OCI-LY7 (cell line): Measurements from ENCODE around the gene UBE3C. TPM values are rescaled to one million over a fixed set of nuclear protein-coding genes. Genes with fewer than 3 reads are reported as not detected.

ENCODE experiments used
- BruUV-seq: library from RNA; stranded (reverse); fragments of 400-500 nt; replicated peaks from 2 replicates; lab custom pipeline; 2021; lab: Mats Ljungman, UMichigan
- CTCF ChIA-PET: fragments of 300-600 bp; sonication (Branson Sonifier 250); formaldehyde crosslinking; loops from one replicate; lab custom pipeline; 2022; ENCODE audit warnings: antibody characterized with exemption; ENCODE audit not compliant: unreplicated experiment; lab: Charles Lee
- POLR2A ChIA-PET: fragments of 300-600 bp; sonication (Branson Sonifier 250); formaldehyde crosslinking; loops from one replicate; lab custom pipeline; 2022; ENCODE audit warnings: antibody characterized with exemption; lab: Charles Lee
- DNase-seq: peaks from one replicate; pipeline ENCODE4 v3.0.0-alpha.2; 2015; ENCODE audit warnings: low spot score
- H2AFZ ChIP-seq: fragments of 200-600 bp; sonication (generic), shearing (Covaris generic); 2 replicates; pipeline ENCODE4 v1.6.1; 2014; ENCODE audit warnings: mild to moderate bottlenecking, antibody characterized with exemption, low read length, moderate library complexity
- H3K27ac ChIP-seq: fragments of 200-600 bp; sonication (generic); 2 replicates; pipeline ENCODE4 v1.5.1; 2014; ENCODE audit warnings: mixed run types, low read depth, mild to moderate bottlenecking, moderate library complexity, low read length, inconsistent platforms; ENCODE audit not compliant: poor library complexity, severe bottlenecking
- H3K36me3 ChIP-seq: fragments of 200-600 bp; sonication (generic); 2 replicates; pipeline ENCODE4 v1.6.1; 2014; ENCODE audit warnings: mild to moderate bottlenecking, antibody characterized with exemption, low read length, moderate library complexity, mixed read lengths; ENCODE audit not compliant: insufficient read depth
- H3K4me1 ChIP-seq: fragments of 200-600 bp; sonication (generic); 2 replicates; pipeline ENCODE4 v1.5.1; 2014; ENCODE audit warnings: mild to moderate bottlenecking, low read length; ENCODE audit not compliant: insufficient read depth, poor library complexity, severe bottlenecking
- H3K4me2 ChIP-seq: fragments of 200-600 bp; sonication (generic); 2 replicates; pipeline ENCODE4 v1.6.1; 2014; ENCODE audit warnings: mild to moderate bottlenecking, low read length
- H3K4me3 ChIP-seq: fragments of 200-600 bp; sonication (generic); 2 replicates; pipeline ENCODE4 v1.5.1; 2014; ENCODE audit warnings: mild to moderate bottlenecking, low read depth, low read length; ENCODE audit not compliant: poor library complexity, severe bottlenecking
- H3K79me2 ChIP-seq: fragments of 200-600 bp; sonication (generic); 2 replicates; pipeline ENCODE4 v1.6.1; 2016; ENCODE audit warnings: low read depth, mild to moderate bottlenecking, low read length, moderate library complexity, mixed read lengths; ENCODE audit not compliant: insufficient read depth
- H3K9me2 ChIP-seq: fragments of 200-600 bp; sonication (generic); 2 replicates; pipeline ENCODE4 v1.6.1; 2016; ENCODE audit warnings: mild to moderate bottlenecking, low read length, mixed read lengths; ENCODE audit not compliant: insufficient read depth
- H3K9me3 ChIP-seq: fragments of 200-600 bp; sonication (generic); 2 replicates; pipeline ENCODE4 v1.6.1; 2014; ENCODE audit warnings: mild to moderate bottlenecking, mixed run types, low read length, mixed read lengths
- H4K20me1 ChIP-seq: fragments of 200-600 bp; sonication (generic); 2 replicates; pipeline ENCODE4 v1.6.1; 2014; ENCODE audit warnings: mild to moderate bottlenecking, antibody characterized with exemption, low read length, moderate library complexity, mixed read lengths; ENCODE audit not compliant: insufficient read depth
- EZH2phosphoT487 ChIP-seq: fragments of 200-600 bp; sonication (generic); IDR thresholded peaks from 2 replicates; pipeline ENCODE4 v1.6.1; 2018; ENCODE audit warnings: low read depth, borderline replicate concordance, mild to moderate bottlenecking, mixed run types, antibody characterized with exemption, low read length, moderate library complexity, mixed read lengths
- intact Hi-C: fragments of 100-400 bp; cut with micrococcal nuclease; formaldehyde crosslinking; loops from one replicate; pipeline ENCODE4 v1.10.0; 2022; ENCODE audit not compliant: unreplicated experiment
- total RNA-seq, 2 experiments: library from RNA; depleted of rRNA in 1 of 2; stranded (reverse); fragments of >200 nt in 1 of 2; shearing (Covaris generic) in 1 of 2; gene quantifications; 2 replicates each; pipeline ENCODE4 v1.2.3, GENCODE V29; 2014 to 2022
- TF ChIP-seq, protein P1 (sequence below): fragments of 200-600 bp; sonication (generic); conservative IDR thresholded peaks from 2 replicates; pipeline ENCODE4 v1.5.1; 2014; ENCODE audit warnings: mild to moderate bottlenecking, antibody characterized with exemption, low read length, moderate library complexity, mixed read lengths

UBE3C gene
- total RNA-seq, 2 experiments from 2014 or later = 60.4 to 66.1 TPM

DNA sequence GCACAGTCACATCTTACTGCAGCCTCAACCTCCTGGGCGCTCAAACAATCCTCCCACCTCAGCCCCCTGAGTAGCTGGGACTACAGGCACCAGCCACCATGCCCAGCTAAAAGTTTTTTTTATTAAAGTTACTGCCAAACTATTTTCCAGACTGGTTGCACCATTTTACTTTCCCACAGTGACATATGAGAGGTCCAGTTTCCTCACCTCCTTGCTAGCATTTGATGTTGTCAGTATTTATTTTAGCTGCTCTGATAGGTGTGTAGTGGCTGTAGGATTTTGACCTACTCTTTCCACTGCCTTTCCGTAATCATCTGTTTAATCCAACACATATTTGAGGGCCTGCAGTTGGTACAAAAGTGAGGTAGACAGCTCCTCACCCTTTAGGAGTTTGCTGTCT, 5.4 kb upstream of the UBE3C start:
- TF ChIP-seq, protein P1, sequence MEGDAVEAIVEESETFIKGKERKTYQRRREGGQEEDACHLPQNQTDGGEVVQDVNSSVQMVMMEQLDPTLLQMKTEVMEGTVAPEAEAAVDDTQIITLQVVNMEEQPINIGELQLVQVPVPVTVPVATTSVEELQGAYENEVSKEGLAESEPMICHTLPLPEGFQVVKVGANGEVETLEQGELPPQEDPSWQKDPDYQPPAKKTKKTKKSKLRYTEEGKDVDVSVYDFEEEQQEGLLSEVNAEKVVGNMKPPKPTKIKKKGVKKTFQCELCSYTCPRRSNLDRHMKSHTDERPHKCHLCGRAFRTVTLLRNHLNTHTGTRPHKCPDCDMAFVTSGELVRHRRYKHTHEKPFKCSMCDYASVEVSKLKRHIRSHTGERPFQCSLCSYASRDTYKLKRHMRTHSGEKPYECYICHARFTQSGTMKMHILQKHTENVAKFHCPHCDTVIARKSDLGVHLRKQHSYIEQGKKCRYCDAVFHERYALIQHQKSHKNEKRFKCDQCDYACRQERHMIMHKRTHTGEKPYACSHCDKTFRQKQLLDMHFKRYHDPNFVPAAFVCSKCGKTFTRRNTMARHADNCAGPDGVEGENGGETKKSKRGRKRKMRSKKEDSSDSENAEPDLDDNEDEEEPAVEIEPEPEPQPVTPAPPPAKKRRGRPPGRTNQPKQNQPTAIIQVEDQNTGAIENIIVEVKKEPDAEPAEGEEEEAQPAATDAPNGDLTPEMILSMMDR = no peak
- no peak for TF ChIP-seq EZH2phosphoT487
- H3K27ac ChIP-seq = no peak overlapping the region
- no peaks in the 10 kb centered on the region for H4K20me1 ChIP-seq
- H3K4me2 ChIP-seq = no peak overlapping the region
- DNase-seq = no peak
- H3K9me2 ChIP-seq = no peaks in the 10 kb centered on the region
- H3K4me1 ChIP-seq = peaks cover 11% of the 10 kb centered on the region
- ChIA-PET POLR2A (no interaction called here), CTCF (no interaction called here)
- peaks cover 6% of the 10 kb centered on the region; the same call in 1 of the 2 replicates for H3K9me3 ChIP-seq
- intact Hi-C loops = no loop called here
- no peaks in the 10 kb centered on the region for H3K36me3 ChIP-seq
- H3K4me3 ChIP-seq = no peak overlapping the region
- BruUV-seq = no TSS peak
- no peak overlapping the region for H2AFZ ChIP-seq
- no peaks in the 10 kb centered on the region for H3K79me2 ChIP-seq

DNA sequence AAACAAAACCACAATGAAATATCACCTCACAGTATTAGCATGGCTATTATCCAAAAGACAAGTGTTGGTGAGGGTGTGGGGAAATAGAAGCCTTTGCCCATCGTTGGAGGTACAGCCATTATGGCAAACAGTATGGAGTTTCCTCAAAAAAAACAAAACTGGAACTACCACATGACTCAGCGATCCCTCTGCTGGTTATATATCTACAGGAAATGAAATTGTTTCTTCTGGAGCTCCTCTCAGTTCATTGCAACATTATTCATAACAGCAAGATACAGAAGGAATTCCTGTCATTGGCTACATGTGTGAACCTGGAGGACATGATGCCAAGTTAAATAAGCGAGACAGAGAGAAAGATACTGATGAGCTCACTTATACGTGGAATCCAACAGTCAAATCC, 2.4 kb upstream of the UBE3C start:
- intact Hi-C loops = loop anchor here (5.0 kb wide), 1 partner anchor 164 kb away; no protein-coding TSS in a partner anchor
- Histone ChIP-seq H3K27ac (no peak overlapping the region), H3K4me2 (peak overlapping the region; percentile 42; the same call in 1 of the 2 replicates), H4K20me1 (peaks cover 18% of the 10 kb centered on the region), H3K9me3 (peaks cover 7% of the 10 kb centered on the region; the same call in 1 of the 2 replicates), H3K36me3 (peaks cover 20% of the 10 kb centered on the region), H3K4me1 (peaks cover 30% of the 10 kb centered on the region), H3K9me2 (no peaks in the 10 kb centered on the region), H3K79me2 (peaks cover 22% of the 10 kb centered on the region), H2AFZ (peak overlapping the region; percentile 68; the same call in 1 of the 2 replicates), H3K4me3 (no peak overlapping the region)
- ChIA-PET POLR2A (no interaction called here), CTCF (no interaction called here)
- no TSS peak for BruUV-seq
- peak; percentile 34 for DNase-seq
- TF ChIP-seq, protein P1 = peak; percentile 56
- no peak for TF ChIP-seq EZH2phosphoT487

DNA sequence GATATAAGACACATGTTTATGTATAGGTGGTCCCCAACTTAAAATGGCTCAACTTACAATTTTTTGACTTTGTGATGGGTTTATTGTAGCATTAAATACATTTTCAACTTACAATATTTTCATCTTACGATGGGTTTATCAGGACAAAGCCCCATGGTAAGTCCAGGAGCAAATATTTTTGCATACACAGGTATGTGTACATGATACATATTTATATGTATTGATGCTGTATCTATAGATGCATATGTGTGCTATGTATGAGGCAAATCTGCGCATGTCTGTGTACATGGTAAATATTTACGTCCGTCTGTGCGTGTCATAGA, 664 bp upstream of the UBE3C start:
- TF ChIP-seq EZH2phosphoT487 = no peak
- TF ChIP-seq, protein P1 = no peak
- Histone ChIP-seq H3K27ac (peak overlapping the region; percentile 84), H3K4me3 (peak overlapping the region; percentile 57), H2AFZ (peak overlapping the region; percentile 93), H3K4me1 (peaks cover 31% of the 10 kb centered on the region), H4K20me1 (peaks cover 23% of the 10 kb centered on the region), H3K9me3 (peaks cover 7% of the 10 kb centered on the region; the same call in 1 of the 2 replicates), H3K36me3 (peaks cover 37% of the 10 kb centered on the region), H3K4me2 (peak overlapping the region; percentile 58), H3K9me2 (no peaks in the 10 kb centered on the region), H3K79me2 (peaks cover 39% of the 10 kb centered on the region)
- ChIA-PET CTCF (no interaction called here), POLR2A (interaction anchor here (0.6 to 0.7 kb wide), 2 partner anchors 81 to 477 kb away, joined by 4 read pairs; no protein-coding TSS in a partner anchor)
- no TSS peak for BruUV-seq
- DNase-seq = no peak
- intact Hi-C loops = loop anchor here (5.0 kb wide), 1 partner anchor 166 kb away; no protein-coding TSS in a partner anchor
